ENCODE data around the gene TBC1D32. TPM values are rescaled to one million over a fixed set of nuclear protein-coding genes. Genes with fewer than 3 reads are reported as not detected.

Gene TBC1D32
- total RNA-seq, 1 donor from 2014 or later, result 13.4 TPM

DNA sequence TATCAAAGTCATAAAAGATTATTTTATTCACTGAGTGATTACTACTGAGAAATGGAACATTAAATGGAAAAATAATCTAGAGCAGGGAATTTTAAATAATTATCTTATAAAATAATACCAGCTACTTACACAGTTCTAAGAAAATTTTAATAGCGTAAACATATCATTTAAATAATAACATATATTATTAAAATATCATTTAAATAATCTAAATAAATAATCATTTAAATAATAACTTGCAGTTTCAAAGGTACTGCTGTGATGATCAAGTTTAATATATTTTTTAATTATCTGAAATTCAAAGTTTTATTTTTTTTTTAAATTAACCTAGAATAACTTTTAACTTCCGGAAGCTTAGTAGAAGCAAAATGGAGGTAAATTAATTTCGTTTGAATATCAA, 301.2 kb downstream of the TBC1D32 start:
- DNase-seq (ENCODE audit: extremely low spot score, unreplicated experiment), result no peak
- TF ChIP-seq, protein P1, sequence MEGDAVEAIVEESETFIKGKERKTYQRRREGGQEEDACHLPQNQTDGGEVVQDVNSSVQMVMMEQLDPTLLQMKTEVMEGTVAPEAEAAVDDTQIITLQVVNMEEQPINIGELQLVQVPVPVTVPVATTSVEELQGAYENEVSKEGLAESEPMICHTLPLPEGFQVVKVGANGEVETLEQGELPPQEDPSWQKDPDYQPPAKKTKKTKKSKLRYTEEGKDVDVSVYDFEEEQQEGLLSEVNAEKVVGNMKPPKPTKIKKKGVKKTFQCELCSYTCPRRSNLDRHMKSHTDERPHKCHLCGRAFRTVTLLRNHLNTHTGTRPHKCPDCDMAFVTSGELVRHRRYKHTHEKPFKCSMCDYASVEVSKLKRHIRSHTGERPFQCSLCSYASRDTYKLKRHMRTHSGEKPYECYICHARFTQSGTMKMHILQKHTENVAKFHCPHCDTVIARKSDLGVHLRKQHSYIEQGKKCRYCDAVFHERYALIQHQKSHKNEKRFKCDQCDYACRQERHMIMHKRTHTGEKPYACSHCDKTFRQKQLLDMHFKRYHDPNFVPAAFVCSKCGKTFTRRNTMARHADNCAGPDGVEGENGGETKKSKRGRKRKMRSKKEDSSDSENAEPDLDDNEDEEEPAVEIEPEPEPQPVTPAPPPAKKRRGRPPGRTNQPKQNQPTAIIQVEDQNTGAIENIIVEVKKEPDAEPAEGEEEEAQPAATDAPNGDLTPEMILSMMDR (IDR thresholded peaks at IDR 0.05), result no peak
- H3K27me3 Mint-ChIP-seq (ENCODE audit: unreplicated experiment), result peaks cover 21% of the 10 kb centered on the region
- no peaks in the 10 kb centered on the region for H3K9me3 Mint-ChIP-seq (ENCODE audit: unreplicated experiment)
- no peaks in the 10 kb centered on the region for H3K36me3 Mint-ChIP-seq (ENCODE audit: unreplicated experiment)
- no peak overlapping the region for H3K27ac Mint-ChIP-seq (ENCODE audit: unreplicated experiment)
- no peak overlapping the region for H3K4me3 Mint-ChIP-seq (ENCODE audit: unreplicated experiment)
- no peaks in the 10 kb centered on the region for H3K4me1 Mint-ChIP-seq (ENCODE audit: unreplicated experiment)

DNA sequence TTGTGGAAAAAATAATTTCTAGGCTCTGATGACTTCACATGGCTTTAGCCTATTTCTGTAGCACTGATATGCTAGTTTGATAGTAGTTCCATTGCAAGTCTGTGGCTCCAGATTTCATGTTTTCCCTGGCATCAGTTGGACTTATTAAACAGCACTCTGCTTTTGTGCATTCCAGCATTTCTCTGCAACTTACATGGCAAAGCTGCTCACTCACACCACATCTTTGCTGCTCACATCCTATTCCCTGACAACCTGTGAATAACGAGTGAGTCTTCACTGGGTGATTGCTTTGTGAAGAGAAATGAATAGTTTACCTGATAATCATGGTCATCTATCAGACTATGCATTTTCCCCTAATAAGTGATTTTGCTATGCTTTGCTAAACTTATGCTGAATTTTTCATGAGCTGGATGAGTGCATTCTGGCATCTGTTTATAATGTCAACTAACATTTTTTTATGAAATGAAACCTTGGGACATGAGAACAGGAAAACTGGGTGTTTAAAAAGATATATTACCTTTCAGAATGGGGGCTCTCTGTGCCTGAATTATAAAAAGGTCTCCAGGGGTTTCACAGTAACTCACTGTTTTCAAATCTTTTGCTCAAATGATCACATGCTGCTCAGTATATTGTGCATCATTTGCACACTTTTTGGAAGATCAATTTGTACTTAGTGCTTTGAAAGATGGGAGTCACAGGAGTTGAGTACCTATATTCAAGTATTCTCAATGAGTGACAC, 301.8 kb downstream of the TBC1D32 start:
- H3K27me3 Mint-ChIP-seq (ENCODE audit: unreplicated experiment), result peaks cover 21% of the 10 kb centered on the region
- H3K27ac Mint-ChIP-seq (ENCODE audit: unreplicated experiment), result no peak overlapping the region
- DNase-seq (ENCODE audit: extremely low spot score, unreplicated experiment), result no peak
- H3K36me3 Mint-ChIP-seq (ENCODE audit: unreplicated experiment), result no peaks in the 10 kb centered on the region
- TF ChIP-seq, protein P1 (IDR thresholded peaks at IDR 0.05), result no peak
- H3K4me1 Mint-ChIP-seq (ENCODE audit: unreplicated experiment), result no peaks in the 10 kb centered on the region
- H3K9me3 Mint-ChIP-seq (ENCODE audit: unreplicated experiment), result no peaks in the 10 kb centered on the region
- H3K4me3 Mint-ChIP-seq (ENCODE audit: unreplicated experiment), result no peak overlapping the region

Other genes starting within 250 kb of the TBC1D32 start
- gene GJA1, start 101.2 kb upstream of the TBC1D32 start, total RNA-seq, result 283 and 286 TPM in 2 replicates